Measurements from ENCODE around the gene KMT2D.

DNA sequence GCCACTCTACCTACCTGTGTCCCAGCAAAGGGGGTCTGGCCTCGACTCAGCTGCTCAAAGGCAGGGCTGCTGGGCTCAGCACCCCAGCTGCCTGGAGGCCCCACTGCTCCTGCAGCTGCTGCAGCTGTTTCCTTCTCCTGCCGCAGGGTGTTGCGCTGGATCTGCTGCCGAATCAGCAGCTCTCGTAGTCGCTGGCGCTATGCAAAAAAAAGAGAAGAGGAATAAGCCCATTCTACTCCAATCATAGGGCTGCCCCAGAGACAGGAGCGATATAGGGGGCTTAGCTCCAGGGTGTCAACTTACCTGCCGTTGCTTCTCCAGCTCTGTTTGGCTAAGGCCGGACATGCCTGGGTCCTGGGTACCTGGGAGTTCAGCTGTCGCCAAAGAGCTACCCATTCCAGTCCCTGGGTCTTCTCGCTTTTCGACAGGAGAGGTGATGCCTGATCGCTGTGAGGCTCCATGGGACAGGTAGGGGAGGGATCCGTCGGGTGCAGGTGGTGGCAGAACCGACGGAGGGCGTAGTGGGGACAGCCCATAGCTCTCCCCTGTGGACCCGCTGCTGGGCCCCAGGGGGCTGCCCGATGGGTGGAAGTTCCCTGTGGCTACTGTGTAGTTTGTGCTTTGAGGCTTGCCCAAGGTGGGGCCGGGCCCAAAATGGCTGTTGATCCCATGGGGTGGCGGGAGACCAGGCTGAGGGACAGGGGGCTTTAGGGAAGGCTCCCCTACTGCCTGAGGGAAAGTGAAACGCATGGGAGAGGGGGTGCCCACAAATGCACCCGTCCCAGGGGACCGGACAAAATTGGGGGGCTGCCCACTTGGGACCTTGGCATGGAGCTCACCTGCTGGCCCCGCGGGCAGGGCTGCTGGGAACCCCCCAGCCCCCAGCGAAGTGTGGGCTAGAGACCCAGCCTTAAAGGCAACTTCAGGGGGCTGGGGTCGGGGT lies 20.9 kb downstream of the KMT2D start:
- no peak for TF ChIP-seq EP300 (IDR thresholded peaks at IDR 0.05)
- TF ChIP-seq, protein P1, sequence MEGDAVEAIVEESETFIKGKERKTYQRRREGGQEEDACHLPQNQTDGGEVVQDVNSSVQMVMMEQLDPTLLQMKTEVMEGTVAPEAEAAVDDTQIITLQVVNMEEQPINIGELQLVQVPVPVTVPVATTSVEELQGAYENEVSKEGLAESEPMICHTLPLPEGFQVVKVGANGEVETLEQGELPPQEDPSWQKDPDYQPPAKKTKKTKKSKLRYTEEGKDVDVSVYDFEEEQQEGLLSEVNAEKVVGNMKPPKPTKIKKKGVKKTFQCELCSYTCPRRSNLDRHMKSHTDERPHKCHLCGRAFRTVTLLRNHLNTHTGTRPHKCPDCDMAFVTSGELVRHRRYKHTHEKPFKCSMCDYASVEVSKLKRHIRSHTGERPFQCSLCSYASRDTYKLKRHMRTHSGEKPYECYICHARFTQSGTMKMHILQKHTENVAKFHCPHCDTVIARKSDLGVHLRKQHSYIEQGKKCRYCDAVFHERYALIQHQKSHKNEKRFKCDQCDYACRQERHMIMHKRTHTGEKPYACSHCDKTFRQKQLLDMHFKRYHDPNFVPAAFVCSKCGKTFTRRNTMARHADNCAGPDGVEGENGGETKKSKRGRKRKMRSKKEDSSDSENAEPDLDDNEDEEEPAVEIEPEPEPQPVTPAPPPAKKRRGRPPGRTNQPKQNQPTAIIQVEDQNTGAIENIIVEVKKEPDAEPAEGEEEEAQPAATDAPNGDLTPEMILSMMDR (IDR thresholded peaks at IDR 0.05): no peak
